HG02840 (cell line): Measurements from ENCODE around the gene CDH7.

Experiments used
- ATAC-seq: cut with Tn5 transposase; IDR thresholded peaks from one replicate; pipeline ENCODE4 v1.9.1; 2021; ENCODE audit warnings: mild to moderate bottlenecking, moderate library complexity, moderate number of reproducible peaks; ENCODE audit not compliant: unreplicated experiment, low FRiP score

CDH7 gene

DNA sequence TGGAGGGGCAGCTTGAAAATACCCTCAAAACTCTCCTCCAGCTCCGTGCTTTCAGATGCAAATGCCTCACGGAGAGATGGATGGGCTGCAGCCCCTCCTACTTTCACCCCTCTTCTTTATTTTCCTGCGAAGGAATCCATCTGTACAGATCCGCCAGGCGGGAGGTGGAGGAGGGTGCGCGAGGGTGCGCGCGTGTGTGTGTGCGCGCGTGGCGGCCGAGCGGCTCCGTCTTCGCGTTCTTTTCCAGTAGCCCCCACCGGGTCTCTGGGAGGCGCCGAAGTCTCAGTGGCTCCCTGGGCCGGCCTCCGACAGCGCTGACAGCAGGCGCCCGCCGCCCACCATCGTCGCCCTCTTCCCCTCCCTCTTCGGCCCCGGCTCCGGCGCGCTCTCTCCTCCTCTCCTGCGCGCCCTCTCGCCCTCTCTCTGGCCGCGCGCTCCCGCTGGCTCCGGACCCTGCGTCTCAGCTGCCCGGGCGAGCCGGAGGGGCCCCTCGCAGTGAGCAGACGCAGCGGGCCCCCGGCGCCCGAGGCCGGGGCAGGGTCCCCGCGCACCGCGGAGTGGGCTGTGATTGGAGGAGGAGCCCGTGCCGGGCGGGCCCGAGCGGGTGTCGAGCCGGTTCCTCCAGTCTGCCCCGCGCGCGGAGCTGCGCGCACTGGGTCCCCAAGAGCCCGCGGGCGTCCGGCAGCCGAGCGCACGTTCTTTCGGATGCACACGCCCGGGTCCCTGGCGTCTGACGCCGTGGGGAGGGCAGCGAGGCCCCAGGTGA, at the start of gene CDH7:
Gene CDH7, plus strand, starts transcription at position 624 of the 766 bp plus-strand sequence. CDS start 11,831 bp downstream, outside the sequence.
- no peak for ATAC-seq

DNA sequence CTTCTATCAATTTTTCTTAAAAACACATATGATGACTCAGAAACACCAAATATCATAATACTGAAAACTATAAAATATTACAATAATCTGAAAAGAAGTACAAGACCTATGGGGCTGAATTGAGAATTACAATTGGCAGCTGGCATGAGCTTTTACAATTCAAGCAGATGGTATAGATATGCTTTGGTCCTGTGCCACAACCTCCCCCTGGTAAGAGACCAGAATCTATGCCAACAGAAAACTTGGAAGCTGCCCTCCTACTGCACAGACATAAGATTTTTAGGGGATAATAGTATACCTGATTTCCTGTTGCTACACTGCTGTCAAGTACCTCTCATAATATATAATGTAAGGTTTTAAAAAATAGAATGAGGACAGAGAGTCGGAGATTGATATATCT, 46.8 kb upstream of the CDH7 start:
- no peak for ATAC-seq

- no peak for ATAC-seq
These were observed 44.2 kb upstream of the CDH7 start for GRCh38 chr18:65706646-65707045.

DNA sequence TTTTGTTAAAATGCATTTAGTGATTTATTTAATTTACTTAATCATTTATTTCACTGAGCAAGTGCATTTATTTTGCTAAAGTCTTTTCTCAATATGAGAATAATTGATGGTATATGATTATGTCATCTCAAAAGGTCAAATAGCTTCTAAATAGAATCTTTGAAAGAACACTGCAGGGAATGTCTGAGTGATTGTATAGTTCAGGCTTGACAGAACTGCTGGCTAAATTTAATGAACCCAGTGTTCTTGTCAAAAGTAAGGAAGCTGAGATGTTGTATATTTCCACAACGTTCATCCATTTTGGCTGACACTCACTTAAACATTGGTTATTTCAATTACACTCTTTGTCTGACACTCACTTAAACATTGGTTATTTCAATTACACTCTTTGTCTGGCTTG, 39.3 kb upstream of the CDH7 start:
- ATAC-seq = no peak

GRCh38 chr18:65721619-65722018, 29.2 kb upstream of the CDH7 start:
- no peak for ATAC-seq

DNA sequence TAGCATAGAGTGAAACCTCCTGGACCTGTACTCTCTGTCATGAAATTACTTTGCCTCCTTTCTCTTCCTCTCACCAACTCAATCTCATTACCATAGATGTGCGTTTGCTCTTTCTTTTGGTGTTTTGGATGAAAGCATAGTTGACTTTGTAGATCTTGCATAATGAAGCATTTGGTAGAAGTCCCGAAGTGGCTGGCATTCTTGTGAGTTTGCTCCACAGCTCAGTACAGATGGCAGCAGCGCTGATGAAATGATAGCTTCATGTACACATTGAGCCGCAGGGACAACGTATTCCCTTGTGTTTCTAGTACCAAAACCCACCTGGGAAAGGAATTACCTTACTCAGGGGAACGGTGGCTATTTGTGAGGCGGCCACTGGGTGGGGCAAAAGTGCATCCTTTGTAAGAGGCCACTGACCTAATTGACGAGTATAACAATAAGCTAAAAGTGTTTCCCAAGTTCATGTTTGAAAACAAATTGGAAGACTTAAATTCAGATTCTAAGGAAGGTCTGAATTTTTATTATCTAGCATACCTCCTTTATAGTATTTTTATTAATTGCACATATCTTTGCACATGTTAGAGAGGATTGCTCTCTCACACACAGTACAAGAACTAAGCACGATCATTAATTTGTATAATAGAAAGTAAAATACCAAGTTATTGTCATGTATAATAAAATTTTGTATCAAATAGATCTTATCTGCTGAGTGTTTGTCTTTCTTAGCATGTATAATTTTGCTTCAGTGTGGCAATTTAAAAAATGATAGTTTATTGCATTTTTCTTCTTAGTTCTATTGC, 25.4 kb upstream of the CDH7 start:
- no peak for ATAC-seq

DNA sequence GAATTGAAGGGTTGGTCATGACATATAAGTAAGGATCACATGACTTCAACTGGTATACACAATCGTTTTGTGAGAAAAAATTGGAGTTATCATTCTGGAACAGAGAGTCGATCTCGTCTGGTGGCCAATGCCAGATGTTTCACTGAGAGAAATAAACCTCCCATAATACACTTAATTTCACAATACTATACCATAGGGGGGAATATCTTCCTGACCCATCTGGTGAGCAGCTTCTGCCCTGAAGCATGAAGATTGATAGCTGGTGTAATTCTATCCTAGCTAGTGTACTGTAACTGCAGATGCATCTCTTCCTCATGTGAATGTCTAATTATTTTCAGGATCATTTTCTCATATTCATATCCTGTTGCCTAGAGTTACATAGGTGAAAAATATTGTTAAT, 15.7 kb upstream of the CDH7 start:
- no peak for ATAC-seq

DNA sequence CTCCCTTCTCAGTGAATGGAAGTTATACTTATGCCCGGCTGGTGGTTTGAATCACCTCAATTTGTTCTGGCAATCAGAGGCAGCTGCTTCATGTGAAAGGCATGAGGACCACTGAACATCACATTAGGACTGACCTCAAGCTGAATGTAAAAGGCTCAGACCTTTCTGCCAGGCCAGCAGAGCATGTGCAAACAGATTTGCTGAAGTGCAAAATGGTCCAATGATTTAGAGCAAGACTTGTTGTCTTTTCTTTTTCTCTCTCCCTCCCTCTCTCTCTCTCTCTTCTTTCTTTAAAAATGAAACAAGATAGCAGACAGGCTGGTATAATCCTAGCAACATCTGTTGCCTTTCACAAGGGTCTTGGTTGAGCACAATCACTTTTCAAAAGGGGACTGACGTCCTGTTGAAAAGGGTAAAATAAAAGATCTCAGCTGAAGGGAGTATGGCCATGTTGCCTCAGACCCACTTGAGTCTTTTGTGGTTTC, 13.3 kb upstream of the CDH7 start:
- no peak for ATAC-seq

GRCh38 chr18:65746936-65747335, 3.9 kb upstream of the CDH7 start:
- no peak for ATAC-seq

GRCh38 chr18:65748321-65748720, 2.5 kb upstream of the CDH7 start:
- no peak for ATAC-seq

- no peak for ATAC-seq
These were observed 971 bp upstream of the CDH7 start for GRCh38 chr18:65749841-65750240.

- ATAC-seq = no peak
These were observed 608 bp downstream of the CDH7 start for GRCh38 chr18:65751155-65752085.

- no peak for ATAC-seq
These were observed 2.0 kb downstream of the CDH7 start for GRCh38 chr18:65752625-65753325.

GRCh38 chr18:65753520-65753919, 2.7 kb downstream of the CDH7 start:
- no peak for ATAC-seq

- ATAC-seq = no peak
These were observed 3.3 kb downstream of the CDH7 start for GRCh38 chr18:65754121-65754520.

GRCh38 chr18:65755616-65756015, 4.8 kb downstream of the CDH7 start:
- ATAC-seq = no peak

DNA sequence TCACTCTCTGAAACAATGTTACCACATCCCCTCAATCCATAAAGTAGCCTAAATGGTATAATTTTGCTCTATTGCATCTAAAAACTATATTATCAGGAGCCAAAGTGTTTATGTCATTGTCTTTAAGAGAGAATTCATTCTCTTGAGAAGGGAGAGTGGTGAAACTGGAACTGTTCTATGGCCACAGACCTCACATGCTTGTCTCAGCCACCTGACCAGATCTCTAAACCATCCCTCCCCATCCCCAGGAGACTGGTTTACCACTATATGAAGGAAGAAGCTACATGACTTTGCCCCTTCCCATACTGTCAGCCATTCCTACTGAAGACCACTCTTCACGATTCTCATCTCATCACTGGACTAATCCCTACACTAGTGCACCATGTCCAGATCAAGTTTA, 9.6 kb downstream of the CDH7 start:
- no peak for ATAC-seq

DNA sequence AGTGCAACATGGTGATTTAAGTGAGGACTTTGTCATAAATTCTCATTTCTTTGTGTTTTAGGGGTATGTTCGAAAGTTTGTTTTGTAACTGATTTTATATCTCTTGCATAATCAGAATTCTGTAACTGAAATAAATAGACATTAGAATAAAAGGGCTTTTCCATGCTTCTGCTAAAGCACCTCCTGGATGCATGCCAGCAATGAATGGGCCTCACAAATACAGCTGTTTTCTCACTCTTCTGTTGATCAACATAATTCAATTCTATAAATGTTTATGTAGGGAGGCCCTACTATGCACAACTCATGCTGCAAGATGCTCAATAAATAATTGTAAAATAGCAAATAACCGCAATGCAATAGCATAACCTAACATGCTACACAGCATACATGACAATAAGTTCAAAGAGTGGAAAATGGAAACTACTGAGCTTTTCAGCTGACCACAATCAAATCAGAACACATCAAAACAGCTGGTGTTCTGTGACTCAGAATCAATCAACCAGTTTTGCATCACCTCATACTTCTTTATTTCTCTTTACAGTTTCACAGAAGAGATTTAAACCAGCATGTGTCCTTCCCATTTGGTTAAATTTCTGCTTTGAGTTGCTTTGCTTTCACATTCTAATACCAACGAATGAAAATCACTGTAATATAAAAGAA, 11.0 kb downstream of the CDH7 start:
- ATAC-seq = no peak

GRCh38 chr18:65762556-65762955, 11.7 kb downstream of the CDH7 start:
- ATAC-seq = no peak
